ENCODE data around the gene TCEANC2. TPM values are rescaled to one million over a fixed set of nuclear protein-coding genes. Genes with fewer than 3 reads are reported as not detected.
A peak's percentile ranks its signal among the peaks of the same experiment; 100 is the strongest.

The TCEANC2 gene
- total and polyA plus RNA-seq, 8 donors: 1.1 to 3.8 (median 1.8) TPM

DNA sequence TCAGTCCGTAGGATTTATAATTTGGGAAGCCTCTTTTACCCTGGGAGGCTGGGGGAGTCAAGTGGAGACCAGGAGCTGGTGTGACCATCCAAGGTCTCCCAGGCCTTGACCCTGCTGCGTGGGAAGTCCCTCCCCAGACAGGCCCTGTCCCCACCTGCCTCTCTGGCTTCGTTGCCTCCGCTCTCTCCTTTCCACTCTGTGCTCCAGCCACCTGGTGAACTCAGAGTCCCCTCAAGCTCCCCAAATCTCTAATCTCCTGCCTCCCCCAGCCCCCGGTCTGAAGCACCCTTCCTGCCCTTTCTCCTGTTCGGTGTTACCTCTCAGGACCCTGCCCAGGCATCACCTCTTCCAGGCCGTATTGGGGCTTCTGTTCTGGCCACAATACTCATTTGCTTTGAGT, 71.5 kb downstream of the TCEANC2 start:
- 75 to 77% methylated on average over 7 of the region's 7 CpGs for WGBS, 2 donors
- Histone ChIP-seq H3K9me3 (no peaks in the 10 kb centered on the region), H3K4me1 (peaks cover 4 to 33% (median 11%) of the 10 kb centered on the region in 3 donors), H3K36me3 (no peaks in the 10 kb centered on the region), H3K27me3 (no peaks in the 10 kb centered on the region), H3K4me3 (no peak overlapping the region), H3K27ac (peak overlapping the region; percentile 0 to 83 (median 78))
- ATAC-seq (no peak), FAIRE-seq (no peak), DNase-seq (no peak)
- intact Hi-C loops (cut with DNase I): loop anchor here in 1 of 3 donors (5.0 to 10.0 kb wide), 2 partner anchors 280 to 367 kb away; partner anchors contain the start of gene SSBP3
- TF ChIP-seq, protein P1, sequence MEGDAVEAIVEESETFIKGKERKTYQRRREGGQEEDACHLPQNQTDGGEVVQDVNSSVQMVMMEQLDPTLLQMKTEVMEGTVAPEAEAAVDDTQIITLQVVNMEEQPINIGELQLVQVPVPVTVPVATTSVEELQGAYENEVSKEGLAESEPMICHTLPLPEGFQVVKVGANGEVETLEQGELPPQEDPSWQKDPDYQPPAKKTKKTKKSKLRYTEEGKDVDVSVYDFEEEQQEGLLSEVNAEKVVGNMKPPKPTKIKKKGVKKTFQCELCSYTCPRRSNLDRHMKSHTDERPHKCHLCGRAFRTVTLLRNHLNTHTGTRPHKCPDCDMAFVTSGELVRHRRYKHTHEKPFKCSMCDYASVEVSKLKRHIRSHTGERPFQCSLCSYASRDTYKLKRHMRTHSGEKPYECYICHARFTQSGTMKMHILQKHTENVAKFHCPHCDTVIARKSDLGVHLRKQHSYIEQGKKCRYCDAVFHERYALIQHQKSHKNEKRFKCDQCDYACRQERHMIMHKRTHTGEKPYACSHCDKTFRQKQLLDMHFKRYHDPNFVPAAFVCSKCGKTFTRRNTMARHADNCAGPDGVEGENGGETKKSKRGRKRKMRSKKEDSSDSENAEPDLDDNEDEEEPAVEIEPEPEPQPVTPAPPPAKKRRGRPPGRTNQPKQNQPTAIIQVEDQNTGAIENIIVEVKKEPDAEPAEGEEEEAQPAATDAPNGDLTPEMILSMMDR (IDR thresholded peaks at IDR 0.05): no peak

GRCh38 chr1:54125386-54126070, 72.1 kb downstream of the TCEANC2 start:
- WGBS, 2 donors: 88 to 95% methylated on average over 8 of the region's 8 CpGs
- ATAC-seq: peak; percentile 58 to 72 (median 66)
- Histone ChIP-seq H3K4me1 (peaks cover 4 to 33% (median 11%) of the 10 kb centered on the region in 3 donors), H3K4me3 (no peak overlapping the region), H3K27ac (peak overlapping the region; percentile 56 to 83 (median 78)), H3K9me3 (no peaks in the 10 kb centered on the region), H3K36me3 (no peaks in the 10 kb centered on the region), H3K27me3 (no peaks in the 10 kb centered on the region)
- FAIRE-seq: no peak
- intact Hi-C loops (cut with DNase I): loop anchor here in 1 of 3 donors (10.0 kb wide), 1 partner anchor 279 kb away; the partner anchor contains the start of gene SSBP3
- TF ChIP-seq, protein P1 (IDR thresholded peaks at IDR 0.05): peak in 3 of 4 donors; percentile 12 to 32 (median 16)
- DNase-seq: peak in 5 of 6 donors; percentile 58 to 79 (median 64)

DNA sequence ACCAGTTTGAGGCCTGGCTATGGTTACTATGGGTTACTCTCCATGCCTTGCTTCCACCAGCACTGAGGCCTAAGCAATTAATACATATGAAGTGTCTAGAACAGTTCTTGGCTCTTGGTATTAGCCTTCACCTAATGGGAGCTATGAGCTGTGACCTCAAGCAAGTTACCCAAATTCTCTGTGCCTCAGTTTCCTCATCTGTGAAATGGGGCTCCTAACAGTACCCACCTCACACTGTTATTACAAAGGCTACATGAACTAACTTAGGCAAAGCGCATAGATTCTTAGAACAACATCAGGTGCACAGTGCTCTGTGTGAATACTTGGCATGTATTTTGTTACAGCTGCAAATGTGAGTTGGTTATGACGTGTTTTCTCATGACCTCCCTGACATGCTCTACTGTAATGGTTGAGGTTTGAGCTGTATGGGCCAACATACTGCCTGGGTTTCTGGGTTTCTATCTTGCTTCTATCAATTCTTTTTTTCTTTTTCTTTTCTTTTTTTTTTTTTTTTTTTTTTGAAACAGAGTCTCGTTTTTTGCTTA, 72.9 kb downstream of the TCEANC2 start:
- WGBS, 2 donors: 37 to 42% methylated on average over 3 of the region's 3 CpGs
- Histone ChIP-seq H3K27me3 (no peaks in the 10 kb centered on the region), H3K36me3 (no peaks in the 10 kb centered on the region), H3K4me3 (no peak overlapping the region), H3K4me1 (peaks cover 4 to 30% (median 11%) of the 10 kb centered on the region in 3 donors), H3K9me3 (no peaks in the 10 kb centered on the region), H3K27ac (peak overlapping the region; percentile 56 to 83 (median 78))
- ATAC-seq (peak; percentile 65 to 81 (median 78)), FAIRE-seq (no peak), DNase-seq (peak in 3 of 6 donors; percentile 46 to 69 (median 57))
- TF ChIP-seq, protein P1 (IDR thresholded peaks at IDR 0.05): no peak
- intact Hi-C loops (cut with DNase I): loop anchor here in 1 of 3 donors (10.0 kb wide), 1 partner anchor 278 kb away; the partner anchor contains the start of gene SSBP3

DNA sequence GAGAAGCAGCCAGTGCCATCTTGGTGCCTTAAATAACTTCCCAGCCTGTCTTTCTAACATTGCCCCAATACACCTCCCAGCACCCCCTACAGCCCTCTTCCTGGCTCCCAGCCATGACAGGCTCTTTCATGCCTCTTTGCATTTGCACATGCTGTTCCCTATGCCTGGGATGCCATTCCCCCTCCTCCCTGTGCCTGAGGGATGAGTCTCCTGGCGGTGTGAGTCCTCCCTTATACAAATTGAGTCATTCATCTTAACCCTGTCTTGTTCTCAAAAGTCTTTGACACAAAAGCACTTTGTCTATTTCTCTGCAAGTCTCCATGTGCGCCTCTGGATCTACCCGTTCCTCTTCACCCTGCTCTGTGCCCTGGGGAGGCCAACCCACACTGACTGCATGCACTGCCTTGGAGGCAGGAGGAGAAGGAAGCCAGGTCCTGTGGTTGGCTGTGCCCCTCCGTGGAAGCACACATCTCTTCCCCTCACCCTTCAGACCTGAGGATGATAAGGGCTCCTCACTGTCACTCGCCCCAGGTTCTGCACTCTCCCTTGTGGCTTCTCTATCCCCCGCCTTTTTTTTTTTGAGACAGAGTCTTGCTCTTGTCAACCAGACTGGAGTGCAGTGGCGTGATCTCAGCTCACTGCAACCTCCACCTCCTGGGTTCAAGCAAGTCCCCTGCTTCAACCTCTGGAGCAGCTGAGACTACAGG, 74.3 kb downstream of the TCEANC2 start:
- FAIRE-seq (no peak), DNase-seq (no peak), ATAC-seq (no peak)
- Histone ChIP-seq H3K27ac (no peak overlapping the region), H3K4me1 (peaks cover 4 to 28% (median 11%) of the 10 kb centered on the region in 3 donors), H3K36me3 (no peaks in the 10 kb centered on the region), H3K4me3 (no peak overlapping the region), H3K27me3 (no peaks in the 10 kb centered on the region), H3K9me3 (no peaks in the 10 kb centered on the region)
- intact Hi-C loops (cut with DNase I): loop anchor here in 1 of 3 donors (10.0 kb wide), 1 partner anchor 277 kb away; the partner anchor contains the start of gene SSBP3
- TF ChIP-seq, protein P1 (IDR thresholded peaks at IDR 0.05): no peak
- 93 to 94% methylated on average over 7 of the region's 7 CpGs for WGBS, 2 donors
